Esophagus squamous epithelium (tissue), 5 donors: ENCODE measurements around the gene CIDEB. TPM values are rescaled to one million over a fixed set of nuclear protein-coding genes. Genes with fewer than 3 reads are reported as not detected.
A peak's percentile ranks its signal among the peaks of the same experiment; 100 is the strongest.
"Not testable (repeated sequence)": the region's sequence is repeated elsewhere in the genome, so short reads cannot be mapped to it uniquely, and the experiment has no call there.

Experiments used
- DNase-seq: peaks from one replicate; lab custom pipeline; 2025; lab: John Stamatoyannopoulos, UW
- H3K27ac ChIP-seq, 4 donors: fragments of 200-600 bp; sonication (generic); one replicate each; pipeline ENCODE4 v1.5.1; 2016 to 2019; ENCODE audit warnings: mild to moderate bottlenecking in 1 of 4
- H3K27me3 ChIP-seq, 4 donors: fragments of 200-600 bp; sonication (generic); 1 replicate in 3 of 4; 2 replicates in 1 of 4; pipeline versions ENCODE4 v1.5.1 to v1.6.0; 2017 to 2021; ENCODE audit warnings: antibody characterized with exemption in 1 of 4
- H3K36me3 ChIP-seq, 3 donors: fragments of 200-600 bp; sonication (generic); one replicate each; pipeline ENCODE4 v1.5.1; 2016 to 2019
- H3K4me1 ChIP-seq, 3 donors: fragments of 200-600 bp; sonication (generic); one replicate each; pipeline ENCODE4 v1.5.1; 2017 to 2019
- H3K4me3 ChIP-seq, 4 donors: fragments of 200-600 bp; sonication (generic); 1 replicate in 3 of 4; 2 replicates in 1 of 4; pipeline ENCODE4 v1.5.1; 2016 to 2019; ENCODE audit warnings: mild to moderate bottlenecking in 2 of 4, moderate library complexity in 1 of 4
- H3K9me3 ChIP-seq, 3 donors: fragments of 200-600 bp; sonication (generic); one replicate each; pipeline ENCODE4 v1.5.1; 2016 to 2019
- CTCF ChIP-seq, 6 experiments: fragments of 450-650 bp in 4 of 6; fragments of 200-600 bp in 2 of 6; sonication (generic) in 2 of 6; IDR thresholded peaks; one replicate each; pipeline ENCODE4 v1.5.1; 2016 to 2019; ENCODE audit warnings: antibody characterized with exemption in 6 of 6, mild to moderate bottlenecking in 4 of 6, moderate library complexity in 4 of 6
- POLR2A ChIP-seq, 4 donors: fragments of 450-650 bp; IDR thresholded peaks; one replicate each; pipeline ENCODE4 v1.6.1; 2017; ENCODE audit warnings: antibody characterized with exemption in 4 of 4, mild to moderate bottlenecking in 4 of 4, moderate library complexity in 3 of 4
- WGBS, 2 donors: methylation state at CpG; one replicate each; pipeline ENCODE4 v1.1.5; 2018; 5-methylcytosine and 5-hydroxymethylcytosine counted together
- intact Hi-C: fragments of 100-400 bp; cut with DNase I; formaldehyde crosslinking; loops from one replicate; pipeline ENCODE4 v1.15.0; 2022
- total RNA-seq, 4 donors: library from RNA; depleted of rRNA; stranded (reverse); fragments of >200 nt; gene quantifications; one replicate each; pipeline ENCODE4 v1.1.0, GENCODE V29; 2016
- donor health status: DM: yes; HTN: yes; CAD: no.

CIDEB gene
- 10 to 100 TPM; 18.3 to 41.4 (median 30.4) TPM for total RNA-seq

GRCh38 chr14:24307575-24308341, at the start of gene CIDEB:
Gene CIDEB, minus strand, starts transcription at chr14:24307977. Its CDS starts 119 bp downstream, at chr14:24307858.
- Histone ChIP-seq H3K4me1 (peaks cover 43 to 54% (median 44%) of the 10 kb centered on the region in 3 donors), H3K9me3 (no peaks in the 10 kb centered on the region), H3K27ac (peak within 1 kb of the TSS; percentile 92 to 97 (median 95)), H3K36me3 (peaks cover 1 to 53% (median 34%) of the 10 kb centered on the region in 3 donors), H3K27me3 (no peaks in the 10 kb centered on the region), H3K4me3 (no peak within 1 kb of the TSS)
- TF ChIP-seq CTCF (IDR thresholded peaks at IDR 0.05) (peak; percentile 80 to 94 (median 85)), POLR2A (IDR thresholded peaks at IDR 0.05) (no peak)
- intact Hi-C loops = no loop called here
- WGBS, 2 donors = 57 to 58% methylated on average over 6 of the region's 6 CpGs
- DNase-seq = no peak

- Histone ChIP-seq H3K4me3 (no peak overlapping the region), H3K9me3 (no peaks in the 10 kb centered on the region), H3K36me3 (no peaks in the 10 kb centered on the region), H3K4me1 (peaks cover 0 to 13% (median 12%) of the 10 kb centered on the region in 3 donors), H3K27ac (no peak overlapping the region), H3K27me3 (peaks cover 0 to 3% (median 0%) of the 10 kb centered on the region in 4 donors)
- DNase-seq = no peak
- 89 to 94% methylated on average over 4 of the region's 4 CpGs for WGBS, 2 donors
- intact Hi-C loops = no loop called here
- no peak for TF ChIP-seq POLR2A (IDR thresholded peaks at IDR 0.05)
Measured at GRCh38 chr14:24356208-24356607, 48.4 kb upstream of the CIDEB start.

- Histone ChIP-seq H3K27ac (no peak overlapping the region), H3K36me3 (no peaks in the 10 kb centered on the region), H3K27me3 (peaks cover 0 to 3% (median 0%) of the 10 kb centered on the region in 4 donors), H3K4me1 (peaks cover 0 to 13% (median 12%) of the 10 kb centered on the region in 3 donors), H3K4me3 (no peak overlapping the region), H3K9me3 (no peaks in the 10 kb centered on the region)
- no peak for DNase-seq
- 70 to 72% methylated on average over 6 to 7 of the region's 7 CpGs for WGBS, 2 donors
- intact Hi-C loops = no loop called here
- TF ChIP-seq CTCF (IDR thresholded peaks at IDR 0.05) (no peak), POLR2A (IDR thresholded peaks at IDR 0.05) (no peak)
Measured at GRCh38 chr14:24355009-24355408, 47.2 kb upstream of the CIDEB start.

- DNase-seq, intact Hi-C loops, H3K27me3 ChIP-seq, H3K9me3 ChIP-seq, H3K36me3 ChIP-seq, H3K4me3 ChIP-seq: not testable (repeated sequence)
- H3K4me1 ChIP-seq = peaks cover 0 to 13% (median 12%) of the 10 kb centered on the region in 3 donors
- 73 to 74% methylated on average over 3 of the region's 3 CpGs for WGBS, 2 donors
- peak overlapping the region in 2 of 4 donors; percentile 55 to 60 for H3K27ac ChIP-seq
Measured at GRCh38 chr14:24354482-24354825, 46.7 kb upstream of the CIDEB start.

- intact Hi-C loops = no loop called here
- Histone ChIP-seq H3K36me3 (no peaks in the 10 kb centered on the region), H3K27ac (peak overlapping the region in 2 of 4 donors; percentile 55 to 60), H3K27me3 (peaks cover 0 to 3% (median 0%) of the 10 kb centered on the region in 4 donors), H3K4me3 (no peak overlapping the region), H3K9me3 (no peaks in the 10 kb centered on the region), H3K4me1 (peaks cover 0 to 13% (median 12%) of the 10 kb centered on the region in 3 donors)
- no peak for DNase-seq
- WGBS, 2 donors = 76 to 82% methylated on average over 5 of the region's 5 CpGs
- TF ChIP-seq POLR2A (IDR thresholded peaks at IDR 0.05) (no peak), CTCF (IDR thresholded peaks at IDR 0.05) (no peak)
Measured at GRCh38 chr14:24353559-24354481, 46.0 kb upstream of the CIDEB start.
